ENCODE data around the gene ZNF74.
"Not testable (repeated sequence)": the region's sequence is repeated elsewhere in the genome, so short reads cannot be mapped to it uniquely, and the experiment has no call there.

DNA sequence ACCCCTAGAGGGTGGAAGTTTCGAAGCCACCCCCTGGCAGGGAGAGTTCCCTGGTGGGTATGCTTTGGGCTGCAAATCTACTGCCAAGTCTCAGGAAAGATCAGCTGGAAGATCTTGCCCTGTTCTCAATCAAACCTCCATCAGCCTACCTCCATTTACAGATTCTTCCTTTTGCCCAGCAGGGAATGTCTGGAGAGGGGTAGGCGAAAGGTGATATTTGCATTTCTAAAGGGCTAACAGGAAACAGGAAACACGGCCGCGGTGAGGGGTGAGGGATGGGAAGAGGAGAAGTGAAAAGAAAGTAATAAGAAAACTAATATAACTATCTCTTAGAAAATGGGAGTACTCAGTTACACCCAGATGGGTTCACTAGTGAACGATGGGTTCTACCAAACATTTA lies 22.3 kb upstream of the ZNF74 start:
- TF ChIP-seq, protein P1, sequence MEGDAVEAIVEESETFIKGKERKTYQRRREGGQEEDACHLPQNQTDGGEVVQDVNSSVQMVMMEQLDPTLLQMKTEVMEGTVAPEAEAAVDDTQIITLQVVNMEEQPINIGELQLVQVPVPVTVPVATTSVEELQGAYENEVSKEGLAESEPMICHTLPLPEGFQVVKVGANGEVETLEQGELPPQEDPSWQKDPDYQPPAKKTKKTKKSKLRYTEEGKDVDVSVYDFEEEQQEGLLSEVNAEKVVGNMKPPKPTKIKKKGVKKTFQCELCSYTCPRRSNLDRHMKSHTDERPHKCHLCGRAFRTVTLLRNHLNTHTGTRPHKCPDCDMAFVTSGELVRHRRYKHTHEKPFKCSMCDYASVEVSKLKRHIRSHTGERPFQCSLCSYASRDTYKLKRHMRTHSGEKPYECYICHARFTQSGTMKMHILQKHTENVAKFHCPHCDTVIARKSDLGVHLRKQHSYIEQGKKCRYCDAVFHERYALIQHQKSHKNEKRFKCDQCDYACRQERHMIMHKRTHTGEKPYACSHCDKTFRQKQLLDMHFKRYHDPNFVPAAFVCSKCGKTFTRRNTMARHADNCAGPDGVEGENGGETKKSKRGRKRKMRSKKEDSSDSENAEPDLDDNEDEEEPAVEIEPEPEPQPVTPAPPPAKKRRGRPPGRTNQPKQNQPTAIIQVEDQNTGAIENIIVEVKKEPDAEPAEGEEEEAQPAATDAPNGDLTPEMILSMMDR (conservative IDR thresholded peaks at IDR 0.05 in 1 of 2, IDR thresholded peaks at IDR 0.05 in 1 of 2; ENCODE audit: low read depth in 1 of 2, low read length in 2 of 2) = not testable (repeated sequence)
- TF ChIP-seq EZH2 (IDR thresholded peaks at IDR 0.05; ENCODE audit: low read length, missing control alignments) = not testable (repeated sequence)

Measured in fibroblast of lung (primary cell).